GM21526 (cell line): Measurements from ENCODE around the gene EFNA3.

Source experiments
- ATAC-seq: cut with Tn5 transposase; IDR thresholded peaks from one replicate; pipeline ENCODE4 v1.9.1; 2021; ENCODE audit warnings: moderate library complexity; ENCODE audit not compliant: unreplicated experiment, low FRiP score

The EFNA3 gene

DNA sequence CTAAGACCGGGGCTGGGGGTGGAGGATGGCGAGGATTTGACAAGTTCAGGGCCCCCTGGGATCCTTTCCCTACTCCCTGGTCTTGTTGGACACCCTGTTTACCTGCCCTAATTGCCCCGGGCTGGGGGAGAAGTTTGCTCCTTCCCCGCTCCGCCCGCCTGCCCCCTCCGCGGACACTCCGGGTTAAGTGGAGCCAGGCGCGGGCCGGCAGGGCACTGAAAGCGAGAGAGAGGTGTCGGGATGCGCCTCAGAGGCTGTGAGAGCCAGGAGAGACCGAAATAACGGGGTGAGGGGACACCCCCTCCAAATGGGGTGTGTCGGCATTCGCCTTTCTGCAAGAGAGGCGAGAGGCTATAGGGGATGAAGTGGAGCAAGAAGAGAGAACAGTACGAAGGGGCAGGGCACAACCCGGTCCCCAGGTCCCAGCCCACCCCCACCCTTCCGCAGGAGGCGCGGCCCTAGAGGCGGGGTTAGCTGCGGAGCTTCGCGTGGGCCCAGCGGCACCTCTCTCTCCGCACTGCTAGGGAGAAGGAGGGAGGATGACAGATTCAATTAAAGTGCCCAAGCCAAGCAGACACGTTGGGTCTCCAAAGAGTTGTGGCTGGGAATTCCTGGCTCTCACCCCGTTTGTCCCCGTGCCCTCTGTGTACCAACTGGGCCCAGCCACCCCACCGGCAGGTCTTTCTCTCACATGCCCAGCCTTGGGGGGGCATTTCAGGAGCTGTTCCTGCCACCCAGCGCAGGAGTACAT lies 3.8 kb downstream of the EFNA3 start:
- ATAC-seq, result no peak

GRCh38 chr1:155083052-155083541 lies 4.5 kb downstream of the EFNA3 start:
- ATAC-seq, result no peak

GRCh38 chr1:155083865-155084721 lies 5.5 kb downstream of the EFNA3 start:
- ATAC-seq, result no peak

DNA sequence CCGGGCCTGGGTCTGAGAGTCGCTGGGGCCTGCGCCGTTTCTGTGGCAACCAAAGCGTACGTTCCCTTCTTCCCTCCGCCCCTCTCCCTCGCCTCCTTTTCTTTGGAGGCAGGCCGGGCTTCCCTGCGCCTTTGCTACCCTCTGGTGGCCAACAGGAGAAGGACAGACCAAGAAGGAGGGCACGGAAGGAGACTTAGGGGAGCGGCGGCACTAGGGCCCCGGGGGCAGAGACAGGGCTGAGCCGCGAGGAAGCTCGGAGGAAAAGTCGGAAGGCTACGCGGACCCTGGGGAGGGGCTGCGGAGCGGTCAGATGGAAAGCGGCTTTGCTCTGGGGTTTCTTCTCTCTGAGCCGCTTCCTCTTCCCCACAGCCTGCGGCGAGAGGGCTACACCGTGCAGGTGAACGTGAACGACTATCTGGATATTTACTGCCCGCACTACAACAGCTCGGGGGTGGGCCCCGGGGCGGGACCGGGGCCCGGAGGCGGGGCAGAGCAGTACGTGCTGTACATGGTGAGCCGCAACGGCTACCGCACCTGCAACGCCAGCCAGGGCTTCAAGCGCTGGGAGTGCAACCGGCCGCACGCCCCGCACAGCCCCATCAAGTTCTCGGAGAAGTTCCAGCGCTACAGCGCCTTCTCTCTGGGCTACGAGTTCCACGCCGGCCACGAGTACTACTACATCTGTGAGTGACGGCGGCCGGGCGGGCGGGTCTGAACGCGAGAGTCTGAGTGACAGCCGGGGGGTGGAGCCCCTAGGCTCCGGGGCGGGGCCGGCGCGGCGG lies 6.3 kb downstream of the EFNA3 start:
- peak; percentile 66 for ATAC-seq

DNA sequence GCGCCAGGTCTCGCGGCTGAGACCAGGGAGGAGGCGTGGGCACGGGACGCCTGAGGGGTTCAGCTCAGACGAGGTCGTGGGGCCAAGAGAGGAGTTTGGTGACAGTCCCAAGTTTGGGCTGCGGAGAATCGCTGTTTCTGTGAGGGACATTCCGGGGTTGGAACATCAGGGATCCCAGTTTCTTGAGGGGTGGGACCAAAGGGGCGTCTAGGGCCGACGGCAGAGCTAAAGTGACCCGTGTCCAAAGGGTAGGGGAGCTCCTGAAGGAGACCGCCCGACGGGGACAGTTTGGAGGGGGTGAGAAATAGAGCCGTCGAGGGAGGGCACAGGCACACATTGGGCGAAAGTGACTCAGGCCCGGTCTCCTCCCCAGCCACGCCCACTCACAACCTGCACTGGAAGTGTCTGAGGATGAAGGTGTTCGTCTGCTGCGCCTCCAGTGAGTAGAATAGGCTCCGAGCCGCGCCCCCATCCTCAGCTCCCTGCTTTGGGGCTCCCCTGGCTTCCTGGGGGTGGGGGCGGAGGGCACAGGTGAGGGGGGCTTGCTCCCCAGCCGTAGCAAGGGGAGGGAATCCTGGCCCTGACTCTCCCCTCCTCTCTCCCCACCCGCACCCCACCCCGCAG lies 7.0 kb downstream of the EFNA3 start:
- ATAC-seq, result no peak

DNA sequence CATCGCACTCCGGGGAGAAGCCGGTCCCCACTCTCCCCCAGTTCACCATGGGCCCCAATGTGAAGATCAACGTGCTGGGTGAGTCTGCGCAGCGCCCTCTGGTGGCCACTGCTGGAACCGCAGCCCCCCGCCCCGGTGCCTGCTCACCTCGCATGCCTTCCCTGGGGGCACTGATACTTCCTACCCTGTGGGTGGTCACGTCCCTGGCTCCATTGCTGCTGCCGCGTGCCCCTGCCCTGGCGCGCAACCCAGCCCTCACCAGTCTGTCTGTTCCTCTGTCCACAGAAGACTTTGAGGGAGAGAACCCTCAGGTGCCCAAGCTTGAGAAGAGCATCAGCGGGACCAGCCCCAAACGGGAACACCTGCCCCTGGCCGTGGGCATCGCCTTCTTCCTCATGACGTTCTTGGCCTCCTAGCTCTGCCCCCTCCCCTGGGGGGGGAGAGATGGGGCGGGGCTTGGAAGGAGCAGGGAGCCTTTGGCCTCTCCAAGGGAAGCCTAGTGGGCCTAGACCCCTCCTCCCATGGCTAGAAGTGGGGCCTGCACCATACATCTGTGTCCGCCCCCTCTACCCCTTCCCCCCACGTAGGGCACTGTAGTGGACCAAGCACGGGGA lies 7.6 kb downstream of the EFNA3 start:
- ATAC-seq, result no peak

DNA sequence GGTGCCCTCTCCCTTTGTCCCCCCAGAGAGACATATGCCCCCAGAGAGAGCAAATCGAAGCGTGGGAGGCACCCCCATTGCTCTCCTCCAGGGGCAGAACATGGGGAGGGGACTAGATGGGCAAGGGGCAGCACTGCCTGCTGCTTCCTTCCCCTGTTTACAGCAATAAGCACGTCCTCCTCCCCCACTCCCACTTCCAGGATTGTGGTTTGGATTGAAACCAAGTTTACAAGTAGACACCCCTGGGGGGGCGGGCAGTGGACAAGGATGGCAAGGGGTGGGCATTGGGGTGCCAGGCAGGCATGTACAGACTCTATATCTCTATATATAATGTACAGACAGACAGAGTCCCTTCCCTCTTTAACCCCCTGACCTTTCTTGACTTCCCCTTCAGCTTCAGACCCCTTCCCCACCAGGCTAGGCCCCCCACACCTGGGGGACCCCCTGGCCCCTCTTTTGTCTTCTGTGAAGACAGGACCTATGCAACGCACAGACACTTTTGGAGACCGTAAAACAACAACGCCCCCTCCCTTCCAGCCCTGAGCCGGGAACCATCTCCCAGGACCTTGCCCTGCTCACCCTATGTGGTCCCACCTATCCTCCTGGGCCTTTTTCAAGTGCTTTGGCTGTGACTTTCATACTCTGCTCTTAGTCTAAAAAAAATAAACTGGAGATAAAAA lies 8.4 kb downstream of the EFNA3 start:
- ATAC-seq, result no peak

DNA sequence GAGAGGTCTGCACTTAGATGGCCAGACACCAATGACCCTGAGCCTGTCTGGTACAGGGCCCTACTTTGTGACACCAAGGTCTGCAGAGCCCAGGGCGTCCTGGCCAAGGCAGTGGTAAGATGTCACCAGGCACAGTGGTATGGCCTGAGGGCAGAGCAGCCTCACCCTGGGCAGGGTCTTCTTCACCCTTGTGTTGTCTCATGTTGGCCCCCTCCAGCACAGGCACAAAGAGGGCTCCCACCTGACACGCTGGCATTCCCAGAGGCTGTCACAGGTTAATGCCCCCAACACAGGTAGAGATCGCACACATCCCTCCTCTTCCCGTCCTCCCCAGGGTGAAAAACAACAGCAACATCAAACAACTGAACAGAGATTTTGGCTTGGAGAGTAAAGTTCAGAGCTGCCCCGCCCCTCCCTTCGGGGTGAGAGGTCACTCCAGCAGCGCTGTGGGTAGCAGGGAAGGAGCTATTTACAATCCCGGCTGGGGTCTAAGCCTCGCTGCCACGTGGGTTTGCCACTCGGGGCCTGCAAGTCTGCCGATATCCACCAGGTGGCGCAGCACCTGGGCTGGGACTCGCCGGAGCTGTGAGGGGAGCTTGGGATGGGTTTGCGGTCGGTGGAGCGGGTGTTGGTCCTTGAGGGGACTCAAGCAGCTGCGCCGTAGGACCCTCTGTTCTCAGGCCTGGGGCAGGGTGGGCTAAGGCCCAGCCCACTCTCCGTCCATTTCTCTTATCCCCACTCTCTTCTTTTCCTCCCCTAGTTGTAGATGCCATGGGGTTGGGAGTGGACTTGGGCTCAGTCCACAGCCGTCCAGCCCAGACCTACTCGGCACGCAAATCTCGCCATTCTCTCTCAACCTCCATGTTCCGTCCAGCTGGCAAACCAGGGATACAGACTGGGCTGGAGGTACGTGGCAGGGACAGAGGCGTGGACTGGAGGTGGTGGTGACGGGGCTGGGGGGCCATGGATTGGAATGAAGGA lies 12.7 kb downstream of the EFNA3 start:
- ATAC-seq, result no peak

GRCh38 chr1:155092131-155092530 lies 13.5 kb downstream of the EFNA3 start:
- no peak for ATAC-seq

DNA sequence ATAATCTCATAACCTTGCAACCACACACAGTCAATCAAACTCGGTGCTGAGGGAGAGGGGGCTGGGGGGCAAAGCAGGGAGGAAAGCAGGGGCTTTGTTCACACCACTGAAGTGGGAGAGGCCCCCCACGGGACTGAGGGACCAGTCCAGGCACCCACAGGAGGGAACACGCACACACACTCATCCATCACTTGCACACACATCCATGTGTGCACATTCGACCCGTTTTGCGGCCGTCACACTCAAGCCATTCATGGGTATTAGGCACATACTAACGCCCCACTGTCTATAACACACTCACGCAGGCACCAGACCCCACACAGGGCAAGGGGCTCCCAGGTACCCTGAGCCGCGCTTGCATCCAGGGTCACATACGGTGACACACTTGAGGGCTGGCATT lies 14.0 kb downstream of the EFNA3 start:
- ATAC-seq, result no peak

DNA sequence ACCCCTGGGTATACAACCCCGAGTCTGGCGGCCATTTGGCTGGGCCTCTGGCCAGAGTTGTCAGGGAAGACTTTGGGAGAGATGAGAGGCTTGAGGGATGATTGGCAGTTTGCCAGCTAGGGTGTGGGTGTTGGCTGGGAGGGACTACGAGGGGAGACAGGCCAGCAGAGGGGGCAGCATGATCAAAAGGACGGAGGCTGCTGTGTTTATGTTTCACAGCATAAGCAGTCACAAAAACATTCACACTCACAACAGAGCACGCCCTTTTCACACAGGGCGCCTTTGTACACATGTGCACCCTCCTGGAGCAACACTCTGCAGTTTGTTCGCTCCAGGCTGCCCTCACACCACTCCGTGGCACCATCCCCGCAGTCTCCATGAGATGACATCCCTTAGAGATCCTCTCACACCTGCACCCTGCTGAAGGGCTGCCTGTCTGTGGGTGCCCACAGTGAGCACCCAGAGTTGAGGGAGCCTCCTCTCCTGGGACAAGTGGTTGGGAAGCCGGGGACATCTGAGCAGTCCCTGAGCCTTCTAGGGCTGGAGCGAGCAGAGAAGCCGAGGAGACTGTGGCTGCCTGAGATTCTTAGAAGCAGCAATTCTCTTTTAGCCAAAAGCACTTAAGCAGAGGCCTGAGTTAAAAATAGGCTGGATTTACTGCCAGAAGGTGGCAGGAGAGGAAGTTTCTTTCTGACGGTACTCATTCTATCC lies 15.4 kb downstream of the EFNA3 start:
- ATAC-seq, result no peak

DNA sequence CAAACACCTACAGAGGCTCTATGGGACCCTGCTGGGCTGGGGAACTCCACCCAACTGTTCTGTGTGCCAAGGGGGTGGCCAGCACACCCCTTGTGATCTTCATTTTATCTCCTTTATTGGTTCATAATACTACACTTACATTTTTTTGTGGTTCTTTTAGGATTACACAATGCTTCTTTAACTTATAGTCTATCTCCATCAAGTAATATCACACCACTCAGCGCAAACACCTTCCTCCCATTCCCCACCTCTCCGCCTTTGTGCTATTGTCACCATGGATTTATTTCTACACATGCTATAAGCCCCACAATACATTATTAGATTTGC lies 15.9 kb downstream of the EFNA3 start:
- no peak for ATAC-seq

DNA sequence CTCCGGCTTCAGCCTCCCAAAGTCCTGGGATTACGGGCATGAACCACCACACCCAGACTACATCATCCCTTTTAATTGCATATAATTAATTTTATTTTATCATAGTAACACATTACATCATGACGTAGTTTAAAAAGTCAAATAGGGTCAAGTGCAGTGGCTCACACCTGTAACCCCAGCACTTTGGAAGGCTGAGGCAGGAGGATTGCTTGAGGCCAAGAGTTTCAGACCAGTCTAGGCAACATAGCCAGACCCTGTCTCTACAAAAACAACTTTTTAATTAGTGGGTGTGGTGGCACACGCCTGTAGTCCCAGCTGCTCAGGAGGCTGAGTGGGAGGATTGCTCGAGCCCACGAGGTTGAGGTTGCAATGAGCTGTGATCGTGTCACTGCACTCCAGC lies 20.7 kb downstream of the EFNA3 start:
- no peak for ATAC-seq

DNA sequence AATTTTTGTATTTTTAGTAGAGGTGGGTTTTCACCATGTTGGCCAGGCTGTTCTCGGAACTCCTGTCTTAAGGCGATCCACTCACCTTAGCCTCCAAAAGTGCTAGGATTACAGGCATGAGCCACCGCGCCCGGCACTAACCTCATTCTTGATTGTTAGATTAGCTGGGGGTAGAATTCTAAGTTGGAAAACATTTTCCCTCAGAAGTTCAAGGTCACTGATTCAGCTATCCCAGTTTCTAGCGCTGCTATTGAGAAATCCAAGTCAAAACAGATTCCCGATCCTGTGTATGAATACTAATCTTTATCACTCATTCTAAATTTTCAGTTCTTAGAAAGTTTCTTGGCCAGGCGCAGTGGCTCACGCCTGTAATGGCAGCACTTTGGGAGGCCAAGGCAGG lies 24.7 kb downstream of the EFNA3 start:
- ATAC-seq, result no peak

- no peak for ATAC-seq
Observed at GRCh38 chr1:155104605-155105534, 26.2 kb downstream of the EFNA3 start.

GRCh38 chr1:155105604-155106011 lies 27.0 kb downstream of the EFNA3 start:
- ATAC-seq, result no peak

GRCh38 chr1:155106862-155107261 lies 28.2 kb downstream of the EFNA3 start:
- ATAC-seq, result no peak
